Heart right ventricle (tissue), 16 donors: ENCODE measurements around the gene NGDN. TPM values are rescaled to one million over a fixed set of nuclear protein-coding genes. Genes with fewer than 3 reads are reported as not detected.
A peak's percentile ranks its signal among the peaks of the same experiment; 100 is the strongest.

Experiments used
- ATAC-seq, 8 donors: fragments of 200-7000 bp; cut with Tn5 transposase; one replicate each; pipeline ENCODE4 v1.9.1; 2020; ENCODE audit warnings: mild to moderate bottlenecking in 8 of 8, moderate library complexity in 8 of 8, moderate number of reproducible peaks in 1 of 8
- DNase-seq, 2 donors: peaks; one replicate each; pipeline ENCODE4 v3.0.0-alpha.2; 2020
- H3K27ac ChIP-seq, 10 donors: fragments of 200-600 bp; sonication (generic) in 2 of 10; one replicate each; pipeline versions ENCODE4 v1.5.0 to v1.8.0; 2020 to 2022; ENCODE audit warnings: mild to moderate bottlenecking in 3 of 10
- H3K27me3 ChIP-seq, 7 donors: fragments of 200-600 bp; one replicate each; pipeline ENCODE4 v1.8.0; 2021 to 2022; ENCODE audit warnings: mild to moderate bottlenecking in 2 of 7
- H3K36me3 ChIP-seq, 9 donors: fragments of 200-600 bp; sonication (generic) in 1 of 9; one replicate each; pipeline versions ENCODE4 v1.5.0 to v1.8.0; 2020 to 2022; ENCODE audit warnings: mild to moderate bottlenecking in 2 of 9
- H3K4me1 ChIP-seq, 9 donors: fragments of 200-600 bp; sonication (generic) in 1 of 9; one replicate each; pipeline versions ENCODE4 v1.5.0 to v1.8.0; 2020 to 2022; ENCODE audit warnings: mild to moderate bottlenecking in 4 of 9
- H3K4me3 ChIP-seq, 10 donors: fragments of 200-600 bp; sonication (generic) in 2 of 10; one replicate each; pipeline versions ENCODE4 v1.5.0 to v1.8.0; 2020 to 2022; ENCODE audit warnings: mild to moderate bottlenecking in 7 of 10, moderate library complexity in 2 of 10
- H3K9me3 ChIP-seq, 11 donors: fragments of 200-600 bp in 10 of 11; sonication (generic) in 2 of 11; one replicate each; pipeline versions ENCODE4 v1.5.0 to v1.8.0; 2013 to 2022; ENCODE audit warnings: mild to moderate bottlenecking in 2 of 11, control low read depth in 1 of 11, moderate library complexity in 1 of 11
- WGBS, 2 donors: extraction: QIAGEN DNeasy Blood & Tissue Kit; methylation state at CpG; one replicate each; pipeline ENCODE4 v1.1.7; 2013; ENCODE audit warnings: inconsistent platforms in 1 of 2; 5-methylcytosine and 5-hydroxymethylcytosine counted together
- intact Hi-C, 10 donors: fragments of 100-400 bp; cut with DNase I; formaldehyde crosslinking; loops; one replicate each; pipeline versions ENCODE4 v1.11.1 to v1.14.2; 2022
- polyA plus RNA-seq, 2 donors: library from polyadenylated mRNA; stranded (reverse); fragments of 200-250 nt; gene quantifications; one replicate each; pipeline ENCODE4 v1.2.3, GENCODE V29; 2013
- total RNA-seq, 10 donors: library from RNA; stranded (reverse); fragmentation: NEBNext Ultra II Directional in 3 of 10; extraction: Animal tissue kit (Norgen Biotek cat#: 25700) in 3 of 10; gene quantifications; one replicate each; pipeline versions ENCODE4 v1.2.1 to v1.2.4, GENCODE V29; 2021 to 2023
- TF ChIP-seq, protein P1 (sequence below), 9 donors: fragments of 200-600 bp; sonication (generic) in 2 of 9; IDR thresholded peaks; one replicate each; pipeline versions ENCODE4 v1.5.0 to v1.8.0; 2021 to 2022; ENCODE audit warnings: antibody characterized with exemption in 9 of 9, mild to moderate bottlenecking in 5 of 9, moderate library complexity in 1 of 9
- donor health status: Arrhythmogenic right ventricular cardiomyopathy.
- donor health status: ischemic (EF 13 %, LVEDD 7.1; RV severe dilation, severe dysfunction).
- donor health status: healthy with polysubstance abuse.
- donor health status: DM: no; HTN: yes; CAD: no.
- donor health status: DM: no; HTN: no; CAD: no.
- donor health status: ischemic (EF 25% LVEDD 6.9; RV normal size, moderate dysfunction).
- donor health status: ischemic (EF 25% LVEDD 5.7; RV mildly dilated, moderate dysfunction).
- donor health status: healthy.
- donor health status: DM: yes; HTN: yes; CAD: no.
- donor health status: Ischemic cardiomyopathy.
- donor health status: ischemic (EF 35%, LVEDD 5.7; RV mildly dilated, moderate dysfunction).
- donor health status: nonischemic (EF 11% LVEDD 7.7; RV severe dilation, severe dysfunction).
- donor health status: DM: yes; HTN: yes; CAD: no.
- donor health status: PGD.
- donor health status: ischemic (EF 29% LVEDD 5.4; RV normal size, mild dysfunction).
- donor health status: nonischemic (EF 23%, LVEDD 6.1; RV moderate dilation, normal function).

NGDN gene
- total and polyA plus RNA-seq, 12 donors, result 14.4 to 40.5 (median 17.9) TPM

DNA sequence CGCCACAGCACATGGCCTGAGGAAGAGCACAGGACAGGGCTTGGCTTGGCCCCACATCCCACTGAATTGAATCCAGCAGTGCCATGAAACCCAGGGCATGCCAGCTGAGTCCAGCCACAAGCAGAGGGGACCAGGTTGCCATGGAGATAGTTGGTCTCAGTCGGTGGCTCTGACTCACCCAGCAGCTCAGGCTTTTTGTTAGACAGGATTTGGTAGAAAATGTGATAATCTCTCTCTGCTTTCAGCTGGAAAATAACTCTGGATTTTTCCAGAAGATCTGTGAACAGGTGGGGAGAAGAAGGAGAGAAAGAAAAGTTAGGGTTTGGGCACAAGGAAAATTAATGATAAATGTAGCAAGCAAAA, 38.8 kb upstream of the NGDN start:
- Histone ChIP-seq H3K4me1 (peaks cover 0 to 3% (median 0%) of the 10 kb centered on the region in 9 donors), H3K36me3 (peaks cover 0 to 77% (median 21%) of the 10 kb centered on the region in 9 donors), H3K27me3 (no peaks in the 10 kb centered on the region), H3K4me3 (peak overlapping the region in 3 of 10 donors; percentile 21 to 58 (median 47)), H3K9me3 (no peaks in the 10 kb centered on the region), H3K27ac (peak overlapping the region in 5 of 10 donors; percentile 21 to 96 (median 61))
- DNase-seq (no peak), ATAC-seq (no peak)
- intact Hi-C loops, result no loop called here
- WGBS, 2 donors, result 27% methylated on average over 2 of the region's 2 CpGs
- TF ChIP-seq, protein P1, sequence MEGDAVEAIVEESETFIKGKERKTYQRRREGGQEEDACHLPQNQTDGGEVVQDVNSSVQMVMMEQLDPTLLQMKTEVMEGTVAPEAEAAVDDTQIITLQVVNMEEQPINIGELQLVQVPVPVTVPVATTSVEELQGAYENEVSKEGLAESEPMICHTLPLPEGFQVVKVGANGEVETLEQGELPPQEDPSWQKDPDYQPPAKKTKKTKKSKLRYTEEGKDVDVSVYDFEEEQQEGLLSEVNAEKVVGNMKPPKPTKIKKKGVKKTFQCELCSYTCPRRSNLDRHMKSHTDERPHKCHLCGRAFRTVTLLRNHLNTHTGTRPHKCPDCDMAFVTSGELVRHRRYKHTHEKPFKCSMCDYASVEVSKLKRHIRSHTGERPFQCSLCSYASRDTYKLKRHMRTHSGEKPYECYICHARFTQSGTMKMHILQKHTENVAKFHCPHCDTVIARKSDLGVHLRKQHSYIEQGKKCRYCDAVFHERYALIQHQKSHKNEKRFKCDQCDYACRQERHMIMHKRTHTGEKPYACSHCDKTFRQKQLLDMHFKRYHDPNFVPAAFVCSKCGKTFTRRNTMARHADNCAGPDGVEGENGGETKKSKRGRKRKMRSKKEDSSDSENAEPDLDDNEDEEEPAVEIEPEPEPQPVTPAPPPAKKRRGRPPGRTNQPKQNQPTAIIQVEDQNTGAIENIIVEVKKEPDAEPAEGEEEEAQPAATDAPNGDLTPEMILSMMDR (IDR thresholded peaks at IDR 0.05), result no peak

DNA sequence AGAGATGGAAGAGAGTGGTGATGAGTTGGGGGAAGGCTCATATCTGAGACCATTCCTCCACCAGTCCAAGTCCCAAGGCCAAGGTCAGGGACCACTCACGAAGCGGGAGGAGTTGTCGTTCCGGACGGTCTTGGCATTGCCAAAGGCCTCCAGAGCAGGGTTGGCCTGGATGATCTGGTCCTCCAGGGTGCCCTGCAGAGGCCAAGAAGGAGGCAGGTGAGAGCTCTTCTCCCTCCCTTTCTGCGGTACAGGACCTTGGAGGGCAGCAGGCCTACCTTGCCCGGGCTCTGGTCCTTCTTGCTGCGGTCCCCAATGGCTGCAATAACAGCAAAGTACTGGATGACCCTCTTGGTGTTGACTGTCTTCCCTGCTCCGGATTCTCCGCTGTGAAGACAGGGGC, 38.0 kb upstream of the NGDN start:
- intact Hi-C loops, result no loop called here
- Histone ChIP-seq H3K4me3 (peak overlapping the region in 3 of 10 donors; percentile 21 to 58 (median 47)), H3K36me3 (peaks cover 0 to 77% (median 21%) of the 10 kb centered on the region in 9 donors), H3K27me3 (no peaks in the 10 kb centered on the region), H3K27ac (peak overlapping the region in 4 of 10 donors; percentile 21 to 96 (median 77)), H3K4me1 (peaks cover 0 to 8% (median 3%) of the 10 kb centered on the region in 9 donors), H3K9me3 (no peaks in the 10 kb centered on the region)
- 45 to 61% methylated on average over 10 of the region's 10 CpGs for WGBS, 2 donors
- DNase-seq (peak in 1 of 2 donors; percentile 15), ATAC-seq (no peak)
- TF ChIP-seq, protein P1 (IDR thresholded peaks at IDR 0.05), result no peak

DNA sequence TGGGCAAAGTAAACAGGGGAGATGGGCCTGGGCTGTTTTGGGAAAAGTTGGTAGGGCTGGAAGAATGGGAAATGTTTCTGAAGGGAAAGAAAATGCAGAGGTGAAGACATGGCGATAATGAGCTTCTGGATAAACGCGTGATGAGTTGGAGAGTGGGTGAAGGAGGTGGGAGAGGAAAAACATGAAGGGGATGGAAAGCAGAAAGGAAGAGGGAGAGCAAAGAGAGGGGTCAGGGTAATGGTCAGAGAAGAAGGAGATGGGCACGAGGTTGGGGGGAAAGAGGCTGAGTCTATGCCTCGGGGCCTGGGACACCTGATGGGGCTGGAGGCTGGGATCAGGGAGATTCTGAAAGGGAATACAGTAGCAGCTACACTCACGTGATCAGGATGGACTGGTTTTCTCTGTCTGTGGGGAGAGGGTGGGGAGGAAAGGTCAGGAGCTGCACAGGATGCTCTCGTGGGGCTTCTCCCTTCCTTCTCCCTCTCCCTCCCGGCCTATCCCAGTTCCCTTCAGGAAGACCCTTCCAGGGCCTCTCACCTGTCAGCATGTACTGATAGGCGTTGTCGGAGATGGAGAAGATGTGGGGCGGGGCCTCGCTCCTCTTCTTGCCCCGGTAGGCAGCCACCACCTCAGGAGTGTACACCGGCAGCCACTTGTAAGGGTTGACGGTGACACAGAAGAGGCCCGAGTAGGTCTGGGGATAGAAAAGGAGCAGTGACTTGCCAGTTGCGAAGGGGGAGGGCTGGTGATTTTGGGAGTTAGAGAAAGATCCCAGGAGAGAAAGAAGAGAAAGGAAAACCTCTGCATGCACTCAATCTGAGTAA, 37.2 kb upstream of the NGDN start:
- H3K4me3 ChIP-seq, result peak overlapping the region in 3 of 10 donors; percentile 47 to 58 (median 47)
- peaks cover 0 to 75% (median 21%) of the 10 kb centered on the region in 9 donors for H3K36me3 ChIP-seq
- peaks cover 0 to 16% (median 3%) of the 10 kb centered on the region in 9 donors for H3K4me1 ChIP-seq
- peak overlapping the region in 5 of 10 donors; percentile 70 to 96 (median 93) for H3K27ac ChIP-seq
- intact Hi-C loops, result no loop called here
- H3K9me3 ChIP-seq, result no peaks in the 10 kb centered on the region
- WGBS, 2 donors, result 37 to 52% methylated on average over 17 of the region's 17 CpGs
- peak in 1 of 2 donors; percentile 10 for DNase-seq
- ATAC-seq, result peak in 1 of 8 donors; percentile 0
- TF ChIP-seq, protein P1 (IDR thresholded peaks at IDR 0.05), result no peak
- H3K27me3 ChIP-seq, result no peaks in the 10 kb centered on the region

DNA sequence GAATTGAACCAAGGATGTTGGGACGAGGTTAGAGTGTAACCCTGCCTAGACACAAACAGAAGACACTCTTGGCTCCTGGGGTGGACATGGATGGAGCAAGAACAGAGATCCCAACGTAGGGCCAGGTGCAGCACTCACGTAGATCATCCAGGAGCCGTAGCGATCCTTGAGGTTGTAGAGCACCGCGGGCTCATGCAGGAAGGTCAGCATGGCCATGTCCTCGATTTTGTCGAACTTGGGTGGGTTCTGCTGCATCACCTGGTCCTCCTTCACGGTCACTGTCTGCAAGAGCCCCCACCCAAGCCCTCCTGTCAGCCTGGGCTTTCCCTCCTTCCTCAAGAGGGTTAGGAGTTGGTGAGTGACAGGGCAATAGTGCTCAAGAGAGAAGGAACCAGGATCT, 36.6 kb upstream of the NGDN start:
- 53 to 65% methylated on average over 10 of the region's 10 CpGs for WGBS, 2 donors
- intact Hi-C loops, result no loop called here
- TF ChIP-seq, protein P1 (IDR thresholded peaks at IDR 0.05), result no peak
- DNase-seq (no peak), ATAC-seq (no peak)
- peak overlapping the region in 6 of 10 donors; percentile 64 to 96 (median 88) for H3K27ac ChIP-seq
- no peaks in the 10 kb centered on the region for H3K9me3 ChIP-seq
- H3K36me3 ChIP-seq, result peaks cover 0 to 69% (median 18%) of the 10 kb centered on the region in 9 donors
- no peaks in the 10 kb centered on the region for H3K27me3 ChIP-seq
- H3K4me1 ChIP-seq, result peaks cover 0 to 21% (median 8%) of the 10 kb centered on the region in 9 donors
- H3K4me3 ChIP-seq, result peak overlapping the region in 3 of 10 donors; percentile 47 to 58 (median 47)
